Endothelial cell of umbilical vein (primary cell): ENCODE data around the gene CALML6. TPM values are rescaled to one million over a fixed set of nuclear protein-coding genes. Genes with fewer than 3 reads are reported as not detected.

Experiments used
- Bru-seq: library from RNA; stranded (reverse); fragments of 400-500 nt; gene quantifications from one replicate; lab custom pipeline; 2021; lab: Mats Ljungman, UMichigan
- BruChase-seq, 2 experiments: library from RNA; stranded (reverse); fragments of 400-500 nt; gene quantifications; one replicate each; lab custom pipeline; 2021; lab: Mats Ljungman, UMichigan
- BruUV-seq: library from RNA; stranded (reverse); fragments of 400-500 nt; replicated peaks from 2 replicates; lab custom pipeline; 2021; lab: Mats Ljungman, UMichigan
- CTCF ChIA-PET: fragments of 300-600, 350-600 bp; sonication (Branson Sonifier 250); formaldehyde crosslinking; loops from one replicate; lab custom pipeline; 2021; ENCODE audit warnings: antibody characterized with exemption, inconsistent platforms; lab: Charles Lee
- POLR2A ChIA-PET: fragments of 300-600, 350-600 bp; sonication (Branson Sonifier 250); formaldehyde crosslinking; loops from one replicate; lab custom pipeline; 2021; ENCODE audit warnings: antibody characterized with exemption, inconsistent platforms; lab: Charles Lee
- DNase-seq: peaks from one replicate; pipeline ENCODE4 v3.0.0-alpha.2; 2011; ENCODE audit warnings: low read depth, low spot score
- FAIRE-seq: peaks from 2 replicates; lab custom pipeline; 2011; peaks lifted over from hg19 to GRCh38; lab: Jason Lieb, UNC
- H2AFZ ChIP-seq: 2 replicates; pipeline ENCODE4 v1.6.0; 2012; ENCODE audit warnings: low read depth, low read length, control low read depth, inconsistent platforms
- H3K27ac ChIP-seq: 2 replicates; pipeline ENCODE4 v1.5.1; 2011; ENCODE audit warnings: low read depth, mild to moderate bottlenecking, control low read depth, low read length, moderate library complexity; ENCODE audit not compliant: insufficient read depth
- H3K27me3 ChIP-seq, 2 experiments: 2 replicates each; pipeline versions ENCODE4 v1.6.0 to v1.6.1; 2011; ENCODE audit warnings: low read length in 2 of 2, mixed read lengths in 1 of 2; ENCODE audit not compliant: control insufficient read depth in 2 of 2, insufficient read depth in 2 of 2
- H3K36me3 ChIP-seq, 2 experiments: 2 replicates in 1 of 2; 3 replicates in 1 of 2; pipeline ENCODE4 v1.5.1; 2011; ENCODE audit warnings: low read length in 2 of 2, mild to moderate bottlenecking in 1 of 2, moderate library complexity in 1 of 2; ENCODE audit not compliant: control insufficient read depth in 2 of 2, insufficient read depth in 2 of 2; ENCODE audit errors: extremely low read depth in 1 of 2
- H3K4me1 ChIP-seq: 3 replicates; pipeline ENCODE4 v1.5.1; 2011; ENCODE audit warnings: mild to moderate bottlenecking, low read length; ENCODE audit not compliant: control insufficient read depth, insufficient read depth; ENCODE audit errors: extremely low read depth
- H3K4me2 ChIP-seq: 2 replicates; pipeline ENCODE4 v1.6.1; 2011; ENCODE audit warnings: low read length, control low read depth, mixed read lengths; ENCODE audit not compliant: insufficient read depth
- H3K4me3 ChIP-seq, 3 experiments: fragments of 200-600 bp in 1 of 3; sonication (generic), shearing (Covaris generic) in 1 of 3; replicated peaks in 1 of 3; 2 replicates each; pipeline ENCODE4 v1.5.1; 2011 to 2016; ENCODE audit warnings: control low read depth in 3 of 3, low read length in 3 of 3, mild to moderate bottlenecking in 2 of 3, inconsistent platforms in 1 of 3, low read depth in 1 of 3, moderate library complexity in 1 of 3; ENCODE audit not compliant: insufficient read depth in 1 of 3
- H3K79me2 ChIP-seq: 2 replicates; pipeline ENCODE4 v1.6.0; 2012; ENCODE audit warnings: low read length, inconsistent platforms; ENCODE audit not compliant: control insufficient read depth, insufficient read depth
- H3K9ac ChIP-seq: replicated peaks from 2 replicates; pipeline ENCODE3; 2011; ENCODE audit warnings: low read length, control low read depth; ENCODE audit not compliant: insufficient read depth; ENCODE audit errors: extremely low read depth
- H3K9me1 ChIP-seq: replicated peaks from 3 replicates; pipeline ENCODE4 v1.6.0; 2011; ENCODE audit warnings: mild to moderate bottlenecking, low read length; ENCODE audit not compliant: control insufficient read depth, insufficient read depth; ENCODE audit errors: extremely low read depth
- H3K9me3 ChIP-seq: replicated peaks from 2 replicates; pipeline ENCODE4 v1.5.1; 2012; ENCODE audit warnings: low read length, inconsistent platforms; ENCODE audit not compliant: control insufficient read depth, insufficient read depth
- H4K20me1 ChIP-seq: replicated peaks from 2 replicates; pipeline ENCODE3; 2011; ENCODE audit warnings: mild to moderate bottlenecking, low read length; ENCODE audit not compliant: control insufficient read depth, insufficient read depth; ENCODE audit errors: extremely low read depth
- CTCF ChIP-seq, 2 donors: IDR thresholded peaks; 1 replicate in 1 of 2; 2 replicates in 1 of 2; pipeline ENCODE4 v1.5.1; 2011; ENCODE audit warnings: low read length in 2 of 2, mild to moderate bottlenecking in 2 of 2, moderate library complexity in 2 of 2, control low read depth in 1 of 2, inconsistent platforms in 1 of 2, low read depth in 1 of 2; ENCODE audit not compliant: insufficient read depth in 1 of 2; ENCODE audit errors: extremely low read depth in 1 of 2
- EZH2 ChIP-seq: IDR thresholded peaks from 2 replicates; pipeline ENCODE4 v1.6.1; 2012; ENCODE audit warnings: borderline replicate concordance, low read depth, mild to moderate bottlenecking, moderate library complexity, low read length, inconsistent platforms; ENCODE audit not compliant: severe bottlenecking
- FOS ChIP-seq: IDR thresholded peaks from 2 replicates; pipeline ENCODE4 v1.6.1; 2011; ENCODE audit warnings: mild to moderate bottlenecking, low read length, moderate library complexity, borderline replicate concordance; ENCODE audit not compliant: insufficient read depth
- GATA2 ChIP-seq: IDR thresholded peaks from 2 replicates; pipeline ENCODE4 v1.7.0; 2011; ENCODE audit warnings: low read depth, mild to moderate bottlenecking, moderate library complexity, mixed read lengths, low read length; ENCODE audit not compliant: insufficient read length, insufficient read depth
- JUN ChIP-seq: IDR thresholded peaks from 2 replicates; pipeline ENCODE4 v1.6.1; 2011; ENCODE audit warnings: borderline replicate concordance, low read depth; ENCODE audit not compliant: insufficient read length, insufficient read depth
- MAX ChIP-seq: IDR thresholded peaks from 2 replicates; pipeline ENCODE4 v1.6.1; 2011; ENCODE audit not compliant: insufficient read depth, insufficient read length
- MYC ChIP-seq: IDR thresholded peaks from one replicate; pipeline ENCODE4 v1.6.1; 2011; ENCODE audit warnings: mild to moderate bottlenecking, low read depth, low read length
- POLR2A ChIP-seq: IDR thresholded peaks from 2 replicates; pipeline ENCODE4 v1.6.1; 2012; ENCODE audit warnings: low read depth, mild to moderate bottlenecking, control low read depth, low read length
- POLR2AphosphoS5 ChIP-seq: IDR thresholded peaks from 2 replicates; pipeline ENCODE4 v1.6.1; 2012; ENCODE audit warnings: low read depth, mild to moderate bottlenecking, control low read depth, low read length, moderate library complexity; ENCODE audit not compliant: insufficient read depth
- dilution Hi-C: fragments of 300-500 bp; cut with MboI; formaldehyde crosslinking; loops from one replicate; pipeline ENCODE4 v1.15.0; 2019; ENCODE audit warnings: low sequenced_read_pairs; ENCODE audit not compliant: extremely low pct_ligation_motif_present
- intact Hi-C: fragments of 100-400 bp; cut with micrococcal nuclease; formaldehyde crosslinking; loops from one replicate; pipeline ENCODE4 v1.10.0; 2022
- long read RNA-seq: library from polyadenylated mRNA; stranded (forward); transcript quantifications from one replicate; pipeline ENCODE4 v2.0.0, GENCODE V29; 2021
- polyA minus RNA-seq, 3 experiments: library from RNA; depleted of rRNA, polyadenylated mRNA; stranded (reverse); fragments of >200 nt; gene quantifications; 1 replicate in 1 of 3; 2 replicates in 2 of 3; pipeline ENCODE4 v1.2.3, GENCODE V29; 2011
- polyA plus RNA-seq, 4 experiments: library from polyadenylated mRNA; depleted of rRNA in 3 of 4; stranded (reverse) in 3 of 4; unstranded in 1 of 4; fragments of >200 nt; gene quantifications; 2 replicates each; pipeline versions ENCODE4 v1.2.1 to v1.2.3, GENCODE V29; 2011 to 2012; ENCODE audit warnings: missing spikeins in 1 of 4
- total RNA-seq: library from RNA; stranded (reverse); gene quantifications from 2 replicates; pipeline ENCODE4 v1.2.3, GENCODE V29; 2021

CALML6 gene
- total RNA-seq, result 0.44 and 0.85 TPM in 2 replicates
- 0.19 and 0.36 TPM in 2 replicates for polyA plus RNA-seq
- polyA plus RNA-seq (2011; cell fraction: cytosol; rRNA removed), result 0.08 TPM in 1 of 2 replicates, not detected in the other
- 2.7 and 3.1 TPM in 2 replicates for polyA plus RNA-seq (2011; cell fraction: nucleus; rRNA removed)
- polyA plus RNA-seq (2012), result 0.20 and 0.31 TPM in 2 replicates
- not detected in 2 replicates for polyA minus RNA-seq
- not detected for polyA minus RNA-seq (2011; cell fraction: cytosol; rRNA and poly(A)+ RNA removed)
- polyA minus RNA-seq (2011; cell fraction: nucleus; rRNA and poly(A)+ RNA removed), result not detected in 2 replicates
- percentile 14 among the genes with signal in this experiment for Bru-seq, nascent RNA
- BruChase-seq, experiment 1, labeled RNA remaining after a 6-hour chase, result percentile 29 among the genes with signal in this experiment
- BruChase-seq, experiment 2, labeled RNA remaining after a 2-hour chase, result percentile 17 among the genes with signal in this experiment
- long read RNA-seq, result 0 reads

- H2AFZ ChIP-seq, result no peak within 1 kb of the TSS
- H3K9ac ChIP-seq, result no peak within 1 kb of the TSS
- H4K20me1 ChIP-seq, result no peaks in the 10 kb centered on the region
- dilution Hi-C loops (no loop called here), intact Hi-C loops (loop anchor here (10.0 kb wide), 1 partner anchor 220 kb away; no protein-coding TSS in a partner anchor)
- TF ChIP-seq CTCF (IDR thresholded peaks at IDR 0.05; ENCODE audit: extremely low read depth in 1 of 2, insufficient read depth in 1 of 2, low read depth in 1 of 2, low read length in 2 of 2), result no peak
- POLR2A ChIA-PET, result no interaction called here
- no peaks in the 10 kb centered on the region for H3K27me3 ChIP-seq
- CTCF ChIA-PET, result interaction anchor here (1.4 kb wide), 1 partner anchor 9 kb away, joined by 5 read pairs; no protein-coding TSS in a partner anchor
- no peak within 1 kb of the TSS for H3K4me3 ChIP-seq
- peaks cover 5% of the 10 kb centered on the region for H3K4me1 ChIP-seq
- H3K27ac ChIP-seq, result no peak within 1 kb of the TSS
- H3K79me2 ChIP-seq, result no peaks in the 10 kb centered on the region
- H3K9me3 ChIP-seq, result no peaks in the 10 kb centered on the region
- no peaks in the 10 kb centered on the region for H3K9me1 ChIP-seq
- H3K36me3 ChIP-seq, result no peaks in the 10 kb centered on the region
- no TSS peak for BruUV-seq
- H3K4me2 ChIP-seq, result no peak within 1 kb of the TSS
- FAIRE-seq (no peak), DNase-seq (no peak)
Observed at GRCh38 chr1:1914971-1915692, at the start of gene CALML6. Gene CALML6, plus strand, starts transcription at chr1:1915260. Its CDS starts 21 bp downstream, at chr1:1915281.

- intact Hi-C loops (no loop called here), dilution Hi-C loops (no loop called here)
- no peak overlapping the region for H3K4me2 ChIP-seq
- no peak overlapping the region for H2AFZ ChIP-seq
- no peaks in the 10 kb centered on the region for H3K36me3 ChIP-seq
- no peak overlapping the region for H3K27ac ChIP-seq
- no peaks in the 10 kb centered on the region for H3K9me1 ChIP-seq
- TF ChIP-seq GATA2 (no peak), CTCF (IDR thresholded peaks at IDR 0.05; ENCODE audit: extremely low read depth in 1 of 2, insufficient read depth in 1 of 2, low read depth in 1 of 2, low read length in 2 of 2) (no peak), MYC (no peak), JUN (no peak), POLR2A (no peak), POLR2AphosphoS5 (no peak), FOS (no peak), EZH2 (no peak), MAX (no peak)
- H3K79me2 ChIP-seq, result peaks cover 99% of the 10 kb centered on the region
- DNase-seq (no peak), FAIRE-seq (no peak)
- no peak overlapping the region for H3K9ac ChIP-seq
- H4K20me1 ChIP-seq, result peaks cover 6% of the 10 kb centered on the region
- CTCF ChIA-PET, result interaction anchor here (1.0 kb wide), 1 partner anchor 9 kb away, joined by 5 read pairs; no protein-coding TSS in a partner anchor
- no peak overlapping the region for H3K4me3 ChIP-seq
- BruUV-seq, result no TSS peak
- H3K4me1 ChIP-seq, result peaks cover 3% of the 10 kb centered on the region
- POLR2A ChIA-PET, result no interaction called here
- H3K9me3 ChIP-seq, result no peaks in the 10 kb centered on the region
- no peaks in the 10 kb centered on the region for H3K27me3 ChIP-seq
Observed at GRCh38 chr1:1867164-1867563, 47.9 kb upstream of the CALML6 start.
